ENCODE results near the gene RPEL1.

Gene RPEL1

DNA sequence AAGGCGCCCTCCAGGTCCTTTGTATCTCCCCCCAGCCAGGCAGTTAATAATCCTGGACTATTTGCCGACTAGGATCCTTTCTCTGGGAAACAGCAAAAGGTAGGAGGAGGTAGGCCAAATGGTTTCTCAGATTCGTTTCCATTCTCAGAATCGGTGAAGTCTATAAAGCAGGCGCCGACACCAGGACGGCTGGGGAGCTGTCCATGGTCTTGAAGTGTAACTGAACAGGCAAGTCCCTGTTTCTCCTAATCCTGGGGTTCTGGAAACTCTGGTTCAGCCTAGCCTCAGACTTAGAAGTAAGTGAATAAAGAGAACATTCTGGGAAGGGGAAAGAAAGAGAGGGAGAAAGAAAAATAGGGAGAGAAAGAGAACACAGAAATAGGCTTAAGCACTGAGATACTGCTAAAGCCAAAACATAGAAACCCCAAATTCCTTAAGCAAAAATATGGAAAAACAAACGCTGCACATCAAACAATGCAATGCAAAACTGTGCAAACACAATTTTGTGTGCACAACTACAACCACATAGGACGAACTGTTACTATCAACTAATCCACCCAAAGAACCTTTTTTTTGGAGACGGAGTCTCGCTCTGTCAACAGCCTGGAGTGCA lies 20.1 kb downstream of the RPEL1 start:
- TF ChIP-seq GATA3 (IDR thresholded peaks at IDR 0.05; ENCODE audit: low read depth, low read length) (no peak), GATA2 (IDR thresholded peaks at IDR 0.05; ENCODE audit: low read depth, low read length) (no peak)

DNA sequence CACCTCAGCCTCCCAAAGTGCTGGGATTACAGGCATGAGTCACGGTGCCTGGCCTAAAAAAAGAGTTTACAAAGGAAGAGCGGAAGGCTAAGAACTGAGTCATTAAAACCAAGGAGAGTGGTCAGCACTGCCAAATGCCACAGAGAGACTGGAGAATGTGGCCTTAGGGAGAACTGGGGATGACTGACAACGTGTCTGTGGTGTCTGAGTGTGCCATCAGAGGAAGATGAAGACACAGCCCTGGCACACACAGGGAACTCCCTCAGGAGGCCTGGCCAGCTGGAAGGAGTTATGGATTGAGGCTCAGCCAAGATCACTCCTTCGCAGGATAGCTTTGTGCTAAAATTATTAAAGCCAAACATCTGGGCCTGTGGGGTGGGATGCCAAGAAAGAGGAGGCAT lies 27.4 kb downstream of the RPEL1 start:
- no peak for TF ChIP-seq GATA2 (IDR thresholded peaks at IDR 0.05; ENCODE audit: low read depth, low read length)
- no peak for TF ChIP-seq GATA3 (IDR thresholded peaks at IDR 0.05; ENCODE audit: low read depth, low read length)

DNA sequence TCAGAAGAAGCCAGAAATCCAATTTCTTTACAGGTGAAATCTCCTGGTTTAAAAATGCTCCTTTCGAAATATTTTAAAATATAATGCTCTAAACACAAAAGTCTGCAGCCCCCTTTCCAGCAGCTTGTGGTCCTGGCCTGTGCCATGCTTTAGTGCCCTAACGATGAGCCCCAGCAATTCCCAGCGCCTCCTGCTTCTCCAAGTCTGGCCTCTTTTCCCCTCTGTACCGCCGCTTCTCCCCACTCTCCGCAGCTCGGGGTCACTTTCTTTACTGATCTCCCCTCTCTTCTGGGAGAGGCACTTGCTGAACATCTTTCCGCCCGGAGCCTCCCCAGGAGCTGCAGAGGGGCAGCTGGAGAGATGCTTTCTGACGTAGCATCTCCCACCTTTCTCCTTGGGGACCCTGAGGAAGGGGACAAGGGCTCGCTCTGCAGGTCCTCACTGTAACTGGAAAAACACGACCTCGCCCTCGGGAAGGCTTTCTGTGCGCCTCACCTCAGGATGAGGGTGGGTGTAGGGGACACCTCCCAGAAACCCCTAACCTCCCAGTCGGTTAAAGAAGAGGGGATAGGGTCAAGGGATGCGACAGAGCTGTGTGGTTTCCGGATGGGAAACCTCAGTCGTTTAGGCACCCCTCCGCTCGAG lies 30.7 kb downstream of the RPEL1 start:
- TF ChIP-seq GATA3 (IDR thresholded peaks at IDR 0.05; ENCODE audit: low read depth, low read length) (no peak), GATA2 (IDR thresholded peaks at IDR 0.05; ENCODE audit: low read depth, low read length) (no peak)

DNA sequence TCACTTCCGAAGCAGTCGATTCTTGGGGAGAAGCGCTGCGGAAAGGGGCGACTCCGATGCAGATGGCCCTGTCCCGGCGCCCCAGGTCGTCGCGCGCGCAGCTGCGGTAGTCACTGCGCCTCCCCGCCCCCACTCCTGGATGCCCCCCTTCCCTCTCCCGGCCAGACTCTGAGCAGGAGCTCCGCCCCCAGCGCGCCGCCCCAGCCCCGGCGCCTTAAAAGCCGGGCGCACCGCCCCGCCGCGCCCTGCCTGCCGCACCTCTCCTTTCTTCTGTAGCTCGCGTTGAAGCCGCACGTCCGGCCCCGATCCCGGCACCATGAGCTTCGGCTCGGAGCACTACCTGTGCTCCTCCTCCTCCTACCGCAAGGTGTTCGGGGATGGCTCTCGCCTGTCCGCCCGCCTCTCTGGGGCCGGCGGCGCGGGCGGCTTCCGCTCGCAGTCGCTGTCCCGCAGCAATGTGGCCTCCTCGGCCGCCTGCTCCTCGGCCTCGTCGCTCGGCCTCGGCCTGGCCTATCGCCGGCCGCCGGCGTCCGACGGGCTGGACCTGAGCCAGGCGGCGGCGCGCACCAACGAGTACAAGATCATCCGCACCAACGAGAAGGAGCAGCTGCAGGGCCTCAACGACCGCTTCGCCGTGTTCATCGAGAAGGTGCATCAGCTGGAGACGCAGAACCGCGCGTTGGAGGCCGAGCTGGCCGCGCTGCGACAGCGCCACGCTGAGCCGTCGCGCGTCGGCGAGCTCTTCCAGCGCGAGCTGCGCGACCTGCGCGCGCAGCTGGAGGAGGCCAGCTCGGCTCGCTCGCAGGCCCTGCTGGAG lies 31.4 kb downstream of the RPEL1 start, which contains the start of gene INA:
Gene INA, plus strand, starts transcription at position 243 of the 817 bp plus-strand sequence. Its CDS starts 74 bp downstream, at position 317.
- TF ChIP-seq GATA3 (IDR thresholded peaks at IDR 0.05; ENCODE audit: low read depth, low read length), result no peak
- TF ChIP-seq GATA2 (IDR thresholded peaks at IDR 0.05; ENCODE audit: low read depth, low read length), result peak; percentile 21; the same call in 1 of the 2 replicates

DNA sequence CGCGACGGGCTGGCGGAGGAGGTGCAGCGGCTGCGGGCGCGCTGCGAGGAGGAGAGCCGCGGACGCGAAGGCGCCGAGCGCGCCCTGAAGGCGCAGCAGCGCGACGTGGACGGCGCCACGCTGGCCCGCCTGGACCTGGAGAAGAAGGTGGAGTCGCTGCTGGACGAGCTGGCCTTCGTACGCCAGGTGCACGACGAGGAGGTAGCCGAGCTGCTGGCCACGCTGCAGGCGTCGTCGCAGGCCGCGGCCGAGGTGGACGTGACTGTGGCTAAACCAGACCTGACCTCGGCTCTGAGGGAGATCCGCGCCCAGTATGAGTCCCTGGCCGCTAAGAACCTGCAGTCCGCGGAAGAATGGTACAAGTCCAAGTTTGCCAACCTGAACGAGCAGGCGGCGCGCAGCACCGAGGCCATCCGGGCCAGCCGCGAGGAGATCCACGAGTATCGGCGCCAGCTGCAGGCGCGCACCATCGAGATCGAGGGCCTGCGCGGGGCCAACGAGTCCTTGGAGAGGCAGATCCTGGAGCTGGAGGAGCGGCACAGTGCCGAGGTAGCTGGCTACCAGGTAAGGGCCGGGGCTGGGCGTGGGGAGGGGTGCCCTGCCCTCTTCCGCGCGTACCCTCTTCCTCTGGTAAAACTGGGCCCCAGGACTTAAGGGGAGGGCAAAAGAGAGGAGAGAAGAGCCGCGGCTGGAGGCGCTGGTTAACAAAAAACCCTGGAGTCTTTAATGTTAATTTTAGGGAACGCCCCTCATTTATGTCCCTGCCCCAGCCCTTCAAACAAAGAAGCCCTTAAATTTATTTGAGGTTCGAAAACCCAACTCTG lies 32.2 kb downstream of the RPEL1 start:
- TF ChIP-seq GATA2 (IDR thresholded peaks at IDR 0.05; ENCODE audit: low read depth, low read length) (no peak), GATA3 (IDR thresholded peaks at IDR 0.05; ENCODE audit: low read depth, low read length) (no peak)

DNA sequence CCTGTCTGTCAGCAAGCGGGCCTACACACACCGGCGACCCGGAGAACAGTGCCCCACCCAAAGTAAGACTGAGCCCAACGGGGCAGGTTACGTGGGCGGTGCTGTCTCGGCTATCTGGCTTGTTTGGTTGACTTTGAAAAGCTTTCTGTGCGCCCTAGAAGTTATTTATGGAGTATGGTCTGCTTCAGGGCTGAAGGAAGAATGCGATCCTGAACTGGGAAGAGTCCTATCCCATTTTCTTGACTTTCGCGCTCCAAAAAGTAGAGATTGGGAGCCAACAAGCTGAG lies 32.8 kb downstream of the RPEL1 start:
- no peak for TF ChIP-seq GATA3 (IDR thresholded peaks at IDR 0.05; ENCODE audit: low read depth, low read length)
- no peak for TF ChIP-seq GATA2 (IDR thresholded peaks at IDR 0.05; ENCODE audit: low read depth, low read length)

- no peak for TF ChIP-seq GATA2 (IDR thresholded peaks at IDR 0.05; ENCODE audit: low read depth, low read length)
- no peak for TF ChIP-seq GATA3 (IDR thresholded peaks at IDR 0.05; ENCODE audit: low read depth, low read length)
Observed at GRCh38 chr10:103278862-103279298, 33.2 kb downstream of the RPEL1 start.

- TF ChIP-seq GATA3 (IDR thresholded peaks at IDR 0.05; ENCODE audit: low read depth, low read length) (no peak), GATA2 (IDR thresholded peaks at IDR 0.05; ENCODE audit: low read depth, low read length) (no peak)
Observed at GRCh38 chr10:103280031-103280430, 34.3 kb downstream of the RPEL1 start.

DNA sequence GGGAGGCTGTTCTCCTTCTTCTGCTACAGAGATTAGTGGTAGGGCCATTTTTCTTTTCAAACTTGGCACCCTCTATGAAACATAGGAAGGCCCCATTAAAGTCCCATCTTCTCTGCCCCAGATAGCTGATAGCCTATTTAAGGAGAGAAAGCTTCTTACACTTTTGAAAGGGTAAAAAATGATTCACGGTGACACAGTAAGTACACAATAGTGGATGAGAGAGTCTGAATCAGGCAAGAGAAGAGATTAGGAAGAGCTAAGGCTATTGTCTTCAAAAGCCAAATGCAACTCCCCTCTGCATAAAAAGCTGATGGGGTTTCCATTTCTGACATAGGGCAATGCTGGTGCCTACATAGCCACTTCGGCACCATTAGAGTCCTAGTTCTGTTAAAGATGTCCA lies 34.8 kb downstream of the RPEL1 start:
- TF ChIP-seq GATA2 (IDR thresholded peaks at IDR 0.05; ENCODE audit: low read depth, low read length) (no peak), GATA3 (IDR thresholded peaks at IDR 0.05; ENCODE audit: low read depth, low read length) (no peak)

GRCh38 chr10:103281753-103282152 lies 36.1 kb downstream of the RPEL1 start:
- TF ChIP-seq GATA2 (IDR thresholded peaks at IDR 0.05; ENCODE audit: low read depth, low read length) (no peak), GATA3 (IDR thresholded peaks at IDR 0.05; ENCODE audit: low read depth, low read length) (no peak)

- TF ChIP-seq GATA3 (IDR thresholded peaks at IDR 0.05; ENCODE audit: low read depth, low read length), result no peak
Observed at GRCh38 chr10:103282961-103283360, 37.3 kb downstream of the RPEL1 start.

DNA sequence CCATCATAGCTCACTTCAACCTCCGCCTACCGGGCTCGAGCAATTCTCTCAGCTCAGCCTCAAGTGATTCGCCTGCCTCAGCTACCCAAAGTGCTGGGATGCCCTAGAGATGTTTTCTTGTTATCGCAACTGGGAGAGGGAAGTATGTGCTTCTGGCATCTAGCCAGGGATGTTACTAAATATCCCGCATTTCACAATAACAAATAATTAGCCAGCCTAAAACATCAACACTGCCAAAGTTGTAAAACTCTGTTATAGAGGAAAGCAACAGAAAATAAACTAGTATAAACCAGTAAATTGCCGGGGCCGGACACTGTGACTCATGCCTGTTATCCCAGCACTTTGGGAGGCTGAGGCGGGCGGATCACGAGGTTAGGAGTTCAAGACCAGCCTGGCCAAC lies 38.5 kb downstream of the RPEL1 start:
- TF ChIP-seq GATA3 (IDR thresholded peaks at IDR 0.05; ENCODE audit: low read depth, low read length) (no peak), GATA2 (IDR thresholded peaks at IDR 0.05; ENCODE audit: low read depth, low read length) (no peak)

GRCh38 chr10:103287992-103288391 lies 42.3 kb downstream of the RPEL1 start:
- TF ChIP-seq GATA3 (IDR thresholded peaks at IDR 0.05; ENCODE audit: low read depth, low read length) (no peak), GATA2 (IDR thresholded peaks at IDR 0.05; ENCODE audit: low read depth, low read length) (no peak)

GRCh38 chr10:103291588-103291987 lies 45.9 kb downstream of the RPEL1 start:
- TF ChIP-seq GATA2 (IDR thresholded peaks at IDR 0.05; ENCODE audit: low read depth, low read length), result no peak
- no peak for TF ChIP-seq GATA3 (IDR thresholded peaks at IDR 0.05; ENCODE audit: low read depth, low read length)

All from SH-SY5Y (cell line).